Type B pancreatic cell (in vitro differentiated cells): ENCODE data around the gene CUEDC1. TPM values are rescaled to one million over a fixed set of nuclear protein-coding genes. Genes with fewer than 3 reads are reported as not detected.

ENCODE experiments used
- DNase-seq: peaks from one replicate; pipeline ENCODE4 v3.0.0; 2021; ENCODE audit warnings: mixed read lengths; ENCODE audit not compliant: unreplicated experiment; ENCODE audit errors: extremely low spot score
- H3K27ac Mint-ChIP-seq: 2 replicates; pipeline ENCODE4 v1.8.0; 2021; ENCODE audit warnings: mild to moderate bottlenecking, mixed read lengths
- H3K27me3 Mint-ChIP-seq: 2 replicates; pipeline ENCODE4 v1.8.0; 2021; ENCODE audit warnings: mixed read lengths
- H3K36me3 Mint-ChIP-seq: 2 replicates; pipeline ENCODE4 v1.8.0; 2021; ENCODE audit warnings: mixed read lengths
- H3K4me1 Mint-ChIP-seq: one replicate; pipeline ENCODE4 v1.8.0; 2021; ENCODE audit warnings: mixed read lengths; ENCODE audit not compliant: unreplicated experiment
- H3K4me3 Mint-ChIP-seq: 2 replicates; pipeline ENCODE4 v1.8.0; 2021; ENCODE audit warnings: mild to moderate bottlenecking, mixed read lengths
- H3K9me3 Mint-ChIP-seq: 2 replicates; pipeline ENCODE4 v1.8.0; 2021; ENCODE audit warnings: mixed read lengths
- CTCF ChIP-seq: fragments of 200-600 bp; sonication (generic); conservative IDR thresholded peaks from 2 replicates; pipeline ENCODE4 v1.5.0; 2021; ENCODE audit warnings: antibody characterized with exemption, mild to moderate bottlenecking
- total RNA-seq: library from RNA; stranded (reverse); gene quantifications from 2 replicates; pipeline ENCODE4 v1.2.1, GENCODE V29; 2021; ENCODE audit warnings: low replicate concordance

The CUEDC1 gene
- total RNA-seq, 1 donor from 2014 or later, result 31.3 TPM

- H3K4me3 Mint-ChIP-seq, result peak overlapping the region; percentile 92
- no peak for DNase-seq
- peaks cover 3% of the 10 kb centered on the region for H3K27me3 Mint-ChIP-seq
- H3K9me3 Mint-ChIP-seq, result no peaks in the 10 kb centered on the region
- H3K4me1 Mint-ChIP-seq, result peaks cover 69% of the 10 kb centered on the region
- no peak for TF ChIP-seq CTCF
- H3K27ac Mint-ChIP-seq, result peak overlapping the region; percentile 92
- H3K36me3 Mint-ChIP-seq, result peaks cover 15% of the 10 kb centered on the region
Observed at GRCh38 chr17:57986841-57987580, 31.8 kb upstream of the CUEDC1 start.

GRCh38 chr17:57985675-57985974 is 30.4 kb upstream of the CUEDC1 start:
- Mint-ChIP-seq H3K27me3 (peaks cover 3% of the 10 kb centered on the region), H3K27ac (peak overlapping the region; percentile 69), H3K4me1 (peaks cover 64% of the 10 kb centered on the region), H3K4me3 (peak overlapping the region; percentile 81), H3K36me3 (peaks cover 19% of the 10 kb centered on the region), H3K9me3 (no peaks in the 10 kb centered on the region)
- no peak for DNase-seq
- TF ChIP-seq CTCF, result no peak

- Mint-ChIP-seq H3K36me3 (peaks cover 23% of the 10 kb centered on the region), H3K4me1 (peaks cover 65% of the 10 kb centered on the region), H3K27ac (peak overlapping the region; percentile 69), H3K9me3 (no peaks in the 10 kb centered on the region), H3K27me3 (peaks cover 3% of the 10 kb centered on the region), H3K4me3 (peak overlapping the region; percentile 81)
- TF ChIP-seq CTCF, result no peak
- no peak for DNase-seq
Observed at GRCh38 chr17:57984936-57985674, 29.9 kb upstream of the CUEDC1 start.

- peaks cover 23% of the 10 kb centered on the region for H3K36me3 Mint-ChIP-seq
- H3K27ac Mint-ChIP-seq, result peak overlapping the region; percentile 12
- H3K9me3 Mint-ChIP-seq, result no peaks in the 10 kb centered on the region
- H3K27me3 Mint-ChIP-seq, result peaks cover 3% of the 10 kb centered on the region
- H3K4me1 Mint-ChIP-seq, result peaks cover 59% of the 10 kb centered on the region
- no peak for TF ChIP-seq CTCF
- H3K4me3 Mint-ChIP-seq, result peak overlapping the region; percentile 81
- no peak for DNase-seq
Observed at GRCh38 chr17:57984261-57984890, 29.2 kb upstream of the CUEDC1 start.

GRCh38 chr17:57983446-57983845 is 28.2 kb upstream of the CUEDC1 start:
- Mint-ChIP-seq H3K9me3 (no peaks in the 10 kb centered on the region), H3K4me1 (peaks cover 53% of the 10 kb centered on the region), H3K36me3 (peaks cover 29% of the 10 kb centered on the region), H3K27ac (no peak overlapping the region), H3K27me3 (no peaks in the 10 kb centered on the region), H3K4me3 (peak overlapping the region; percentile 81)
- no peak for TF ChIP-seq CTCF
- no peak for DNase-seq
